Stomach (tissue), 4 donors: ENCODE measurements around the gene PALLD.

Experiments
- CTCF ChIP-seq, 7 experiments: fragments of 450-650 bp in 4 of 7; fragments of 200-600 bp in 3 of 7; sonication (generic) in 3 of 7; IDR thresholded peaks; one replicate each; pipeline ENCODE4 v1.5.1; 2016 to 2019; ENCODE audit warnings: antibody characterized with exemption in 7 of 7, control low read depth in 2 of 7, mild to moderate bottlenecking in 1 of 7
- POLR2A ChIP-seq, 4 donors: fragments of 450-650 bp; IDR thresholded peaks; one replicate each; pipeline ENCODE4 v1.6.1; 2016; ENCODE audit warnings: antibody characterized with exemption in 4 of 4, control low read depth in 2 of 4, mild to moderate bottlenecking in 1 of 4, moderate library complexity in 1 of 4
- POLR2AphosphoS5 ChIP-seq, 3 donors: sonication (generic); formaldehyde crosslinking; IDR thresholded peaks; one replicate each; pipeline ENCODE4 v1.6.1; 2016; ENCODE audit warnings: antibody characterized with exemption in 3 of 3

GRCh38 chr4:168560184-168561180, 63.6 kb downstream of the PALLD start:
- TF ChIP-seq CTCF (IDR thresholded peaks at IDR 0.05) (no peak), POLR2AphosphoS5 (IDR thresholded peaks at IDR 0.05) (peak in 1 of 3 donors; percentile 8), POLR2A (IDR thresholded peaks at IDR 0.05) (no peak)
